Limb (tissue), 2 donors: ENCODE data around the gene COL4A1.
A peak's percentile ranks its signal among the peaks of the same experiment; 100 is the strongest.

ENCODE experiments used
- DNase-seq, 2 donors: peaks; one replicate each; pipeline ENCODE4 v3.0.0-alpha.2; 2016; ENCODE audit errors: extremely low spot score in 2 of 2

COL4A1 gene

GRCh38 chr13:110239280-110240125 lies 67.5 kb downstream of the COL4A1 start:
- no peak for DNase-seq

- DNase-seq = no peak
Measured at GRCh38 chr13:110238818-110239195, 68.2 kb downstream of the COL4A1 start.

GRCh38 chr13:110237875-110238817 lies 68.8 kb downstream of the COL4A1 start:
- no peak for DNase-seq

- no peak for DNase-seq
Measured at GRCh38 chr13:110236831-110237261, 70.1 kb downstream of the COL4A1 start.

GRCh38 chr13:110236431-110236830 lies 70.5 kb downstream of the COL4A1 start:
- no peak for DNase-seq

- DNase-seq = no peak
Measured at GRCh38 chr13:110234532-110234931, 72.4 kb downstream of the COL4A1 start.

- no peak for DNase-seq
Measured at GRCh38 chr13:110233951-110234280, 73.0 kb downstream of the COL4A1 start.

- peak in 1 of 2 donors; percentile 80 for DNase-seq
Measured at GRCh38 chr13:110233181-110233950, 73.6 kb downstream of the COL4A1 start.

GRCh38 chr13:110232756-110233155 lies 74.2 kb downstream of the COL4A1 start:
- DNase-seq = no peak

GRCh38 chr13:110232142-110232541 lies 74.8 kb downstream of the COL4A1 start:
- DNase-seq = no peak

GRCh38 chr13:110231348-110232047 lies 75.5 kb downstream of the COL4A1 start:
- no peak for DNase-seq

- DNase-seq = no peak
Measured at GRCh38 chr13:110230661-110231347, 76.2 kb downstream of the COL4A1 start.

- DNase-seq = no peak
Measured at GRCh38 chr13:110229905-110230563, 76.9 kb downstream of the COL4A1 start.

GRCh38 chr13:110228936-110229904 lies 77.7 kb downstream of the COL4A1 start:
- DNase-seq = no peak

- DNase-seq = no peak
Measured at GRCh38 chr13:110227864-110228643, 78.9 kb downstream of the COL4A1 start.

GRCh38 chr13:110227416-110227815 lies 79.5 kb downstream of the COL4A1 start:
- DNase-seq = no peak

GRCh38 chr13:110225609-110226574 lies 81.1 kb downstream of the COL4A1 start:
- peak in 1 of 2 donors; percentile 17 for DNase-seq
